ENCODE data around the gene KCNK1.

KCNK1 gene

DNA sequence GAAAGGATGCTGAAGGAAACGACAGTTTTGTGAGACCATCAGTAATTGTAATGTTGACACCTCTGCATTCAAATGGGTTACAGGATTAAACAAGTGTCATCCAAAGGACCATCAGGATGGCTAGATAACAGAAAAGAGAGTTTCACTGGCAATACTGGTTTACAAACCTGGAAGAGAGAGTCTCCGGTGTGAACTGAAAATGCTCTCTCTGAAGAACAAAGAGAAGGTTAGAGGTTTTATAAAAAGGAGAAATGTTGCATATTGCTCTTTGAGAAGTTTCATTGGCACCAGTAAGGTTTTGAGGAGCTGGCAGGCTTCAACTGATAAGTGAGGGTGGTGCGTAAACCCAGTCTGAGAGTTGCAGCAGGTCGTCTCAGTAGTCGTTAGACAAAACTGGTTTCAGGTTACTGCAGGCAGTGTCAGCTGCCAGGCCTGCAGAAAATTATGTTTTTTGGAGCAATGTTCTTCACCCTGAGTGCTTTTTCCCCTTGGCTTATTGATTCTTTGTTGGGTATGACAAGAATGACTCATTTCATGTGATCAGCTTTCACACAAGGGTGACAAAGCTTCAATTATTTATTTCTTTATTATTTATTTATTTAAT, 42.2 kb downstream of the KCNK1 start:
- H3K4me1 ChIP-seq (ENCODE audit: control insufficient read depth in 1 of 2, insufficient read depth in 1 of 2, low read depth in 1 of 2, low read length in 1 of 2), result no peaks in the 10 kb centered on the region
- TF ChIP-seq, protein P1, sequence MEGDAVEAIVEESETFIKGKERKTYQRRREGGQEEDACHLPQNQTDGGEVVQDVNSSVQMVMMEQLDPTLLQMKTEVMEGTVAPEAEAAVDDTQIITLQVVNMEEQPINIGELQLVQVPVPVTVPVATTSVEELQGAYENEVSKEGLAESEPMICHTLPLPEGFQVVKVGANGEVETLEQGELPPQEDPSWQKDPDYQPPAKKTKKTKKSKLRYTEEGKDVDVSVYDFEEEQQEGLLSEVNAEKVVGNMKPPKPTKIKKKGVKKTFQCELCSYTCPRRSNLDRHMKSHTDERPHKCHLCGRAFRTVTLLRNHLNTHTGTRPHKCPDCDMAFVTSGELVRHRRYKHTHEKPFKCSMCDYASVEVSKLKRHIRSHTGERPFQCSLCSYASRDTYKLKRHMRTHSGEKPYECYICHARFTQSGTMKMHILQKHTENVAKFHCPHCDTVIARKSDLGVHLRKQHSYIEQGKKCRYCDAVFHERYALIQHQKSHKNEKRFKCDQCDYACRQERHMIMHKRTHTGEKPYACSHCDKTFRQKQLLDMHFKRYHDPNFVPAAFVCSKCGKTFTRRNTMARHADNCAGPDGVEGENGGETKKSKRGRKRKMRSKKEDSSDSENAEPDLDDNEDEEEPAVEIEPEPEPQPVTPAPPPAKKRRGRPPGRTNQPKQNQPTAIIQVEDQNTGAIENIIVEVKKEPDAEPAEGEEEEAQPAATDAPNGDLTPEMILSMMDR (IDR thresholded peaks at IDR 0.05), result no peak
- H3K27me3 ChIP-seq, result no peaks in the 10 kb centered on the region
- H3K36me3 ChIP-seq, result no peaks in the 10 kb centered on the region
- no peaks in the 10 kb centered on the region for H3K9me3 ChIP-seq
- H3K4me3 ChIP-seq (ENCODE audit: low read depth in 1 of 2, low read length in 1 of 2), result no peak overlapping the region
- H3K27ac ChIP-seq, result no peak overlapping the region

DNA sequence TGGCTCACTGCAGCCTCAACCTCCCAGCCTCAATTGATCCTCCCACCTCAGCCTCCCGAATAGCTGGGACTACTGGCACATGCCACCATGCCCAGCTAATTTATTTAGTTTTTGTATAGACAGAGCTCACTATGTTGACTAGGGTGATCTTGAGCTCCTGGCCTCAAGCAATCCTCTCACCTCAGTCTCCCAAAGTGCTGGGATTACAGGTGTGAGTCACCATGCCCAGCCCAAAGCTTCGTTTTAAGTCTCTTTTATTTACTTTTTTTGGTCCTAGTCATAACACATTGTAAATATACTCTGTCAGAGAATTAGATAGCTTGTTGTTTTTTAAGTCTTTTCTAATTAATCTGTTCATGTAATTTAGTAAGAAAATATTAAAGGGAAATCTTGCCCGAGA, 42.8 kb downstream of the KCNK1 start:
- Histone ChIP-seq H3K27me3 (no peaks in the 10 kb centered on the region), H3K4me3 (ENCODE audit: low read depth in 1 of 2, low read length in 1 of 2) (no peak overlapping the region), H3K27ac (no peak overlapping the region), H3K4me1 (ENCODE audit: control insufficient read depth in 1 of 2, insufficient read depth in 1 of 2, low read depth in 1 of 2, low read length in 1 of 2) (no peaks in the 10 kb centered on the region), H3K9me3 (no peaks in the 10 kb centered on the region), H3K36me3 (no peaks in the 10 kb centered on the region)
- TF ChIP-seq, protein P1 (IDR thresholded peaks at IDR 0.05), result no peak

DNA sequence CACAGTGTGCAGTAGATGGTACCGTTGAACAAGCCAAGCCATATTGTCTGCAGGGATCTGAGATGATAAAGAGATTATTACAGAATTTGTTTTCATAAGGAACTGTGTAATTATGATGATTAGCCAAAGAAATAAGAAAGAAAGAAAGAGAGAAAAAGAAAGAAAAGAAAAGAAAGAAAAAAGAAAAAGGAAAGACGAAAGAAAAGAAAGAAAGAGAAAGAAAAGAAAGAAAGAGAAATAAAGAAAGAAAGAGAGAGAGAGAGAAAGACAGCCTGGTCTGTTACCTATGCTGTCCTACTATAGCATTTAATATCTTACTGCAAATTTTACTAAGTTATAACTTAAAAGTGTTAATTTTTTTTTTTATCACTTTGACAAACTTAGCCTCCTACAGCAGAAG, 43.6 kb downstream of the KCNK1 start:
- Histone ChIP-seq H3K27ac (no peak overlapping the region), H3K27me3 (no peaks in the 10 kb centered on the region), H3K4me1 (ENCODE audit: control insufficient read depth in 1 of 2, insufficient read depth in 1 of 2, low read depth in 1 of 2, low read length in 1 of 2) (no peaks in the 10 kb centered on the region), H3K4me3 (ENCODE audit: low read depth in 1 of 2, low read length in 1 of 2) (no peak overlapping the region), H3K36me3 (no peaks in the 10 kb centered on the region), H3K9me3 (no peaks in the 10 kb centered on the region)
- TF ChIP-seq, protein P1 (IDR thresholded peaks at IDR 0.05), result no peak

DNA sequence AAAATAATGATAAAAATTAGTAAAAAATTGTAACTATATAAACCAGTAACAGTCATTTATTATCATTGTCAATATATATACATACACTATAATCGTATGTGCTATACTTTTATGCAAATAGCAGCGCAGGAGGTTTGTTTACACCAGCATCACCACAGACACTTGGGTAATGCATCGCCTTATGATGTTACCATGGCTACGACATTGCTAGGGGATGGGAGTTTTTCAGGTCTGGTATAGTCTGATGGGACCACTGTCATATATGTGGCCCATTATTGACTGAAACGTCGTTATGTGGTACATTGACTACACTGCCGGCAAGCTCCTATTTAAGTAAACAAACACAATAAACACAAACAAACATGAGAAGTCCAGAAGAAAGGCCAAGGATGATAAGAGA, 45.6 kb downstream of the KCNK1 start:
- TF ChIP-seq, protein P1 (IDR thresholded peaks at IDR 0.05), result no peak
- no peaks in the 10 kb centered on the region for H3K36me3 ChIP-seq
- H3K9me3 ChIP-seq, result no peaks in the 10 kb centered on the region
- H3K27me3 ChIP-seq, result no peaks in the 10 kb centered on the region
- no peak overlapping the region for H3K4me3 ChIP-seq (ENCODE audit: low read depth in 1 of 2, low read length in 1 of 2)
- H3K27ac ChIP-seq, result no peak overlapping the region
- no peaks in the 10 kb centered on the region for H3K4me1 ChIP-seq (ENCODE audit: control insufficient read depth in 1 of 2, insufficient read depth in 1 of 2, low read depth in 1 of 2, low read length in 1 of 2)

DNA sequence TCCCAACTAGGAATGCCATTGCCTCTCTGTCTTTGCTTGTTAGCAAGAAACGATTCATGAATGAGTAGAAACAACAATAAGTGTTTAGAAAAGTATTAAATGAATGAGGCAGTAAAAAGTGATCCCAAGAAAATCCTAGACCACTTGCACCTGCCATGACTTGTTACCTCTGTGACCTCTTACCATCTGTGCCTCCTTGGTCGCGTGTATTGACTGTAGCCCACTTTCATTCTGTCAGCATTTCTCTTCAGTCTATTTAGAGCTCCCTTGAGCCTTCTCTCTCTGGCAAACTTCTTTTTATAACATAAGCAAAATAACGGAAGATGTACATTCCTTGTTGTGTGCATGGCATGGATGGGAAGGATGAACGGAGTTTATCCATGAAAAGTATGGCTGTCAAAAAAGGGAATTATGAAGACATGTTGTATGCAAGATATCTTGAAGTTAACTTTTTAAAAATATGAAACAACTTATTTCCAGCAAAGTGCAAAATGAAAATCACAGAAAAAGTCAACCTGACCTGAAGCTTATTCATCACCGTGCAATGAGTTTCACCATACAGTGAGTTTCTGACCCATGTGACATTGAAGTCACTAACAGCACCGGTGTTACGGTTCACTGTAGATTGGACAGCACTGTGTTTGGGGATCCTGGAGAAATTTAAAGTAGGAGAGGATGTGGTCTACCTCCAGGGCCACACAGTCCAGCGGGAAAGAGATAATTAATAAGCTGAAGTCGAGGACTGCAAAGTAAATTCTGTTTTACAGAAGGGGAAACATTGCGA, 47.7 kb downstream of the KCNK1 start:
- no peak overlapping the region for H3K27ac ChIP-seq
- no peaks in the 10 kb centered on the region for H3K27me3 ChIP-seq
- no peaks in the 10 kb centered on the region for H3K9me3 ChIP-seq
- no peaks in the 10 kb centered on the region for H3K4me1 ChIP-seq (ENCODE audit: control insufficient read depth in 1 of 2, insufficient read depth in 1 of 2, low read depth in 1 of 2, low read length in 1 of 2)
- TF ChIP-seq, protein P1 (IDR thresholded peaks at IDR 0.05), result no peak
- H3K36me3 ChIP-seq, result no peaks in the 10 kb centered on the region
- H3K4me3 ChIP-seq (ENCODE audit: low read depth in 1 of 2, low read length in 1 of 2), result no peak overlapping the region

All from neutrophil (primary cell).